ENCODE data around the gene MYO15B. TPM values are rescaled to one million over a fixed set of nuclear protein-coding genes. Genes with fewer than 3 reads are reported as not detected.

MYO15B gene
- total RNA-seq, 1 donor from 2014 or later: 337 TPM

DNA sequence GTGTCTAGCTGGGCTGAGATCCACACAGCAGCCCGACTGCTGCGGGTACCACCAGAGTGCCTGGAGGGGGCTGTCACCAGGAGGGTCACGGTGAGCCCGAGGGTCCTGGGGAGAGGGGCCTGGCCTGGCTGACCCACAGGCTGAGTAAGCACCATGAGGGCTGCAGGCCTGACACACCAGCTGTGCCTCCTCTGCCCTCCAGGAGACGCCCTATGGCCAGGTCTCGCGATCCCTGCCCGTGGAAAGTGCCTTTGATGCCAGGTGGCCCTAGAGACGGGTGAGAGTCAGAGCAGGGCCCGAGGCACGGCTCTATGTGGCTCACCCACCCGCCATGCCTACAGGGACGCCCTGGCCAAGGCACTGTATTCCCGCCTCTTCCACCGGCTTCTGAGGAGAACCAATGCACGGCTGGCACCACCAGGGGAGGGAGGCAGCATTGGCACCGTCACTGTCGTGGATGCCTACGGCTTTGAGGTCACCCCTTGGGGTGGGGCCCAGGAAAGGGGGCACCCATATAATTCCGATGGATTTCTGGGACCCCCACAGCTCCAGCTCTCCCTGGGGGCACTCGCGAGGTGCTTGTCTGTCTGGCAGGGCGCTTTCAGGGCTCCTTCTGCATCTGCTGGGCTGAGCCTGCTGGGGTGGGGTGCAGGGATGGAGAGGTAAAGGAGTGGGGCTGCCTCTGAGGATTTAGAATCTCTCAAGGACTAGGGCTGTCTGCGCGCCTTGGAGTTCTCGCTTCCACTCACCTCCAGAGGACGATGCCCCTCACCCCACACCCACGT lies 7.1 kb downstream of the MYO15B start:
- H3K4me3 Mint-ChIP-seq (ENCODE audit: low read depth): no peak overlapping the region
- no peaks in the 10 kb centered on the region for H3K27me3 Mint-ChIP-seq
- no peaks in the 10 kb centered on the region for H3K36me3 Mint-ChIP-seq (ENCODE audit: insufficient read depth)
- TF ChIP-seq, protein P1, sequence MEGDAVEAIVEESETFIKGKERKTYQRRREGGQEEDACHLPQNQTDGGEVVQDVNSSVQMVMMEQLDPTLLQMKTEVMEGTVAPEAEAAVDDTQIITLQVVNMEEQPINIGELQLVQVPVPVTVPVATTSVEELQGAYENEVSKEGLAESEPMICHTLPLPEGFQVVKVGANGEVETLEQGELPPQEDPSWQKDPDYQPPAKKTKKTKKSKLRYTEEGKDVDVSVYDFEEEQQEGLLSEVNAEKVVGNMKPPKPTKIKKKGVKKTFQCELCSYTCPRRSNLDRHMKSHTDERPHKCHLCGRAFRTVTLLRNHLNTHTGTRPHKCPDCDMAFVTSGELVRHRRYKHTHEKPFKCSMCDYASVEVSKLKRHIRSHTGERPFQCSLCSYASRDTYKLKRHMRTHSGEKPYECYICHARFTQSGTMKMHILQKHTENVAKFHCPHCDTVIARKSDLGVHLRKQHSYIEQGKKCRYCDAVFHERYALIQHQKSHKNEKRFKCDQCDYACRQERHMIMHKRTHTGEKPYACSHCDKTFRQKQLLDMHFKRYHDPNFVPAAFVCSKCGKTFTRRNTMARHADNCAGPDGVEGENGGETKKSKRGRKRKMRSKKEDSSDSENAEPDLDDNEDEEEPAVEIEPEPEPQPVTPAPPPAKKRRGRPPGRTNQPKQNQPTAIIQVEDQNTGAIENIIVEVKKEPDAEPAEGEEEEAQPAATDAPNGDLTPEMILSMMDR (IDR thresholded peaks at IDR 0.05; ENCODE audit: unreplicated experiment): no peak
- H3K9me3 Mint-ChIP-seq (ENCODE audit: low read depth): no peaks in the 10 kb centered on the region
- no peak for DNase-seq (ENCODE audit: low spot score, unreplicated experiment)
- H3K27ac Mint-ChIP-seq: no peak overlapping the region
- H3K4me1 Mint-ChIP-seq (ENCODE audit: low read depth): no peaks in the 10 kb centered on the region

DNA sequence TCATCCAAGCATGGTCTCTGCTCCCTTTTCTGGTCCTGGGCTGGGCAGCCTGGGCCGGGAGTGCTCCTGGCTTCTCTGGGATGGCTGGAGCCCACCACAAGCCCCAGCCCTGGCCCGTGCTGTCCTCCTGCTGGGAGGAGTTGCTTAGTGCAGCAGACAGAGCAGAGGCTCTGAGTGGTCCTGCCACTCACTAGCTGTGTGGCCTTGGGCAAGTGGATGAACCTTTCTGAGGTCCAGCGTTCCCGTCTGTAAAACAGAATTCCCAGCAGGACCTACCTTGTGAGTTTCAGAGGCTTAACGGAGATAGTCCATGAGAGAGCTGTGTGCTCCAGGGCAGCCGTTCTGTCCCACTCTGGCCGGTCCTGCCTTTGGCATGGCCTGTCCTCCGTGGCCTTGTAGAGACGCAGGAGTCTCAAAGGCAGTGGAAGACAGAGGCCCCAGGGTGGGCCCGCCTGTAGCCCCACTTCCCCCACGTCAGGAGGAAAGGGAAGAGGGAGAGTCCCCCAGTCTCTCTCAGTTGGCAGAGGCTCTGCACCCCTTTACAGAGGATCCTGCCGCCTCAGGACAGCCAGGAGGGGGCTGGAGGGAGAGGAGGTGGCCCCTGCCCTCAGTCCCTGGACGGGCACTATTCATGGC lies 7.8 kb downstream of the MYO15B start:
- H3K4me1 Mint-ChIP-seq (ENCODE audit: low read depth): no peaks in the 10 kb centered on the region
- TF ChIP-seq, protein P1 (IDR thresholded peaks at IDR 0.05; ENCODE audit: unreplicated experiment): no peak
- H3K27me3 Mint-ChIP-seq: no peaks in the 10 kb centered on the region
- H3K9me3 Mint-ChIP-seq (ENCODE audit: low read depth): no peaks in the 10 kb centered on the region
- no peak overlapping the region for H3K4me3 Mint-ChIP-seq (ENCODE audit: low read depth)
- DNase-seq (ENCODE audit: low spot score, unreplicated experiment): no peak
- no peak overlapping the region for H3K27ac Mint-ChIP-seq
- H3K36me3 Mint-ChIP-seq (ENCODE audit: insufficient read depth): no peaks in the 10 kb centered on the region

DNA sequence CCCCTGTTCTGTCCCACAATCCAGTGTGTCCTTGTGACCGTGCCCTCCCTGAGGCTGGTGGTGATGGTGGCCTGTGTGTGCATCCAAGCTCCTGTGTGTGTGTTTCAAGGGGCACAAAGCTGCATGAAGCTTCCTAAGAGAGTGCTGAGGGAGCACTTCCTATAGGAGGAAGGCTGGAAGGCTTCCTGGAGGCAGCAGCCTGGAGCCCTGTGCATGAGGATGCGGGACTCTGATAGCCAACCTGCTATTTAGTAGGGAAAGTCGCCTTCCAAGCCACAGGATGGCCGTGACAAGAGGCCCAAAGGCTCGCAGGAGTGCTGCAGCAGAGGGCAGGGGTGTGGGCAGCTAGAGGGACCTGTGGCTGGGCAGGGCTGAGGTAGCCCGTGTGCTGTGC lies 8.3 kb downstream of the MYO15B start:
- TF ChIP-seq, protein P1 (IDR thresholded peaks at IDR 0.05; ENCODE audit: unreplicated experiment): no peak
- Mint-ChIP-seq H3K4me1 (ENCODE audit: low read depth) (no peaks in the 10 kb centered on the region), H3K4me3 (ENCODE audit: low read depth) (no peak overlapping the region), H3K27me3 (no peaks in the 10 kb centered on the region), H3K9me3 (ENCODE audit: low read depth) (no peaks in the 10 kb centered on the region), H3K27ac (no peak overlapping the region), H3K36me3 (ENCODE audit: insufficient read depth) (no peaks in the 10 kb centered on the region)
- DNase-seq (ENCODE audit: low spot score, unreplicated experiment): no peak

DNA sequence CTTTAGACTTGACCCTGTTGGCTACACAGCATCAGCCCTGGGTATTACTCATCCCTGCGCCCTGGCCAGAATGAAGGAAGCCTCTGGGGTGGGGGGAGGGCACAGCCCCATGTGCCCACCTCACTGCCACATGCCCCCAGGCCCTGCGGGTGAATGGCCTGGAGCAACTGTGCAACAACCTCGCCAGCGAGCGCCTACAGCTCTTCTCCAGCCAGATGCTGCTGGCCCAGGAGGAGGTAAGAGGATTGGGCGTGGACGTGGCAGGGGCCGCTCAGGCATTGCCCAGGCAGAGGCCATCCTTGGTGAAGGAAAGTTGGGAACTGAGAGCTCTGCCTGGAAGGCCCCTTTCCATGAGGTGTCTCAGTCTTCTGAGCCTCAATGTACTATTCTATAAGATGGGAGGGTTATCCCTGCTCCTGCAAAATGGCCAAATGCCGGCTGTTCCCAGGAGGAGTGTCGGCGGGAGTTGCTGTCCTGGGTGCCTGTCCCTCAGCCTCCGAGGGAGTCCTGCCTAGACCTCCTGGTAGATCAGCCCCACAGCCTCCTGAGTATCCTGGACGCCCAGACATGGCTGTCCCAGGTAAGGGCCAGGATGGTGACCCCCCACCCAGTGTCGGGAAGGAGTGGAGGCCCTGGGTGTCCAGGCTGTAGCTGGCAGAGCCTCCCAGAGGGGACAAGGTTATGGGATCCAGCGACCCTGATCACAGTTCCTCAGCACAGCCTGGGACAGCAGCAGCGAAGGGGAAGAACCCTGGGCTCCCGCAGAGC lies 8.9 kb downstream of the MYO15B start:
- Mint-ChIP-seq H3K4me1 (ENCODE audit: low read depth) (no peaks in the 10 kb centered on the region), H3K27ac (no peak overlapping the region), H3K36me3 (ENCODE audit: insufficient read depth) (no peaks in the 10 kb centered on the region), H3K27me3 (no peaks in the 10 kb centered on the region), H3K4me3 (ENCODE audit: low read depth) (no peak overlapping the region), H3K9me3 (ENCODE audit: low read depth) (no peaks in the 10 kb centered on the region)
- DNase-seq (ENCODE audit: low spot score, unreplicated experiment): no peak
- TF ChIP-seq, protein P1 (IDR thresholded peaks at IDR 0.05; ENCODE audit: unreplicated experiment): no peak
